ENCODE measurements around the gene ATP8B3. TPM values are rescaled to one million over a fixed set of nuclear protein-coding genes. Genes with fewer than 3 reads are reported as not detected.

ATP8B3 gene
- total RNA-seq, 1 donor from 2014 or later, result 0.11 TPM

DNA sequence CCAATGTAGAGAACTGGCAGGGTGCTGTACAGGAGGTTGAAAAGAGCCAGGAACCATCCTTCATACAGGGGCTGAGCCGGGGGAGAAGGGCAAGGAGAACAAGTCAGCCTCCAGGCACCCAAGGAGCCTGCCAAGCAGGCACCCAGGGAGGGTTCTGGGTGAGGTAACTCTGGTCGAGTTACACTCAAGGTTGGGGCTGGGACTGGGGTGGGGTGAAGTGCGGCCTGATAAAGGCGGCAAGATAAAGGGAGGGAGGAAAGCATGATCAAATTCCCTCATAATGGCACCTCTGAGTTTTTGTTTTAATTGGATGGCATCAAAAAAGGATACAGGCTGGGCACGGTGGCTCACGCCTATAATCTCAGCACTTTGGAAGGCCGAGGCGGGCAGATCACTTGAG lies 25.0 kb downstream of the ATP8B3 start:
- H3K9me3 ChIP-seq, result peaks cover under 1 to 5% of the 10 kb centered on the region in 2 donors
- intact Hi-C loops (cut with DNase I), result no loop called here
- no peak overlapping the region for H3K4me3 ChIP-seq
- H3K27ac ChIP-seq, result no peak overlapping the region
- peaks cover 8% of the 10 kb centered on the region for H3K27me3 ChIP-seq
- no peaks in the 10 kb centered on the region for H3K4me1 ChIP-seq
- DNase-seq (ENCODE audit: low spot score in 2 of 2), result no peak
- no peaks in the 10 kb centered on the region for H3K36me3 ChIP-seq
- TF ChIP-seq CTCF (IDR thresholded peaks at IDR 0.05), result no peak

GRCh38 chr19:1786668-1787067 lies 25.4 kb downstream of the ATP8B3 start:
- DNase-seq (ENCODE audit: low spot score in 2 of 2), result no peak
- H3K4me3 ChIP-seq, result no peak overlapping the region
- intact Hi-C loops (cut with DNase I), result no loop called here

DNA sequence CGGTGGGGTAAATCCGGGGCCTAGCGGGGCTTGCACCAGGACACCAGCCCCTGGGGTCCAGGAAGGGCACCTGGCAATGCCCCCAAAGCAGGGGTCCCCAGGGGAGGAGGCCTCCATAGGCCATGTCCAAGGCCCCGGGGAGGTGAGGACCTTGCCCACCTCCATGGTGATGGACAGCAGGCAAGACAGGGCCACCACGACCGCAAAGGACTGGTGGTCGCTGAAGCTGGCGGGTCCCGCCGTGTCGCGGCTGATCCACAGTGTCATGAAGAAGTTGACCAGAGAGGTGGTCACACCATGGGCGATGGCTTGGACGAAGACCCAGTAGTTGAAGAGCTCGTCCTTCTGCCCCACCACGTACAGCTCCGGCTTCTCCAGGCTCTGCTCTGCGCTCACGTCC lies 26.8 kb downstream of the ATP8B3 start:
- H3K36me3 ChIP-seq, result no peaks in the 10 kb centered on the region
- H3K4me1 ChIP-seq, result no peaks in the 10 kb centered on the region
- no peak for TF ChIP-seq CTCF (IDR thresholded peaks at IDR 0.05)
- peaks cover 8 to 14% of the 10 kb centered on the region in 2 donors for H3K9me3 ChIP-seq
- DNase-seq (ENCODE audit: low spot score in 2 of 2), result no peak
- peaks cover 8% of the 10 kb centered on the region for H3K27me3 ChIP-seq
- intact Hi-C loops (cut with DNase I), result no loop called here
- no peak overlapping the region for H3K4me3 ChIP-seq
- H3K27ac ChIP-seq, result no peak overlapping the region

More at GRCh38 chr19:1786668-1787067, 25.4 kb downstream of the ATP8B3 start:
- Histone ChIP-seq H3K27ac (no peak overlapping the region), H3K36me3 (no peaks in the 10 kb centered on the region), H3K27me3 (peaks cover 8% of the 10 kb centered on the region), H3K4me1 (no peaks in the 10 kb centered on the region), H3K9me3 (peaks cover 5 to 10% of the 10 kb centered on the region in 2 donors)
- no peak for TF ChIP-seq CTCF (IDR thresholded peaks at IDR 0.05)

- H3K4me1 ChIP-seq, result no peaks in the 10 kb centered on the region
- no peak for DNase-seq (ENCODE audit: low spot score in 2 of 2)
- no peak overlapping the region for H3K4me3 ChIP-seq
- no peak for TF ChIP-seq CTCF (IDR thresholded peaks at IDR 0.05)
- peaks cover 3% of the 10 kb centered on the region for H3K27me3 ChIP-seq
- H3K27ac ChIP-seq, result no peak overlapping the region
- peaks cover 8 to 14% of the 10 kb centered on the region in 2 donors for H3K9me3 ChIP-seq
- no peaks in the 10 kb centered on the region for H3K36me3 ChIP-seq
- intact Hi-C loops (cut with DNase I), result no loop called here
Measured at GRCh38 chr19:1783874-1784273, 28.2 kb downstream of the ATP8B3 start.

- no peak for DNase-seq (ENCODE audit: low spot score in 2 of 2)
- Histone ChIP-seq H3K4me1 (no peaks in the 10 kb centered on the region), H3K27me3 (no peaks in the 10 kb centered on the region), H3K36me3 (no peaks in the 10 kb centered on the region), H3K9me3 (peaks cover 8 to 14% of the 10 kb centered on the region in 2 donors), H3K27ac (no peak overlapping the region), H3K4me3 (no peak overlapping the region)
- no peak for TF ChIP-seq CTCF (IDR thresholded peaks at IDR 0.05)
- intact Hi-C loops (cut with DNase I), result no loop called here
Measured at GRCh38 chr19:1783354-1783753, 28.7 kb downstream of the ATP8B3 start.

- intact Hi-C loops (cut with DNase I), result no loop called here
- Histone ChIP-seq H3K27ac (no peak overlapping the region), H3K27me3 (no peaks in the 10 kb centered on the region), H3K9me3 (peaks cover 8 to 14% of the 10 kb centered on the region in 2 donors), H3K4me1 (no peaks in the 10 kb centered on the region), H3K4me3 (no peak overlapping the region), H3K36me3 (no peaks in the 10 kb centered on the region)
- DNase-seq (ENCODE audit: low spot score in 2 of 2), result no peak
- TF ChIP-seq CTCF (IDR thresholded peaks at IDR 0.05), result no peak
Measured at GRCh38 chr19:1782521-1782920, 29.6 kb downstream of the ATP8B3 start.

Data from ascending aorta (tissue), 2 donors.